Epidermal melanocyte (primary cell): ENCODE measurements around the gene PXDN.
"Not testable (repeated sequence)": the region's sequence is repeated elsewhere in the genome, so short reads cannot be mapped to it uniquely, and the experiment has no call there.

Experiments
- DNase-seq: peaks from one replicate; pipeline ENCODE4 v3.0.0; 2011; ENCODE audit warnings: low spot score; ENCODE audit not compliant: insufficient read length

The PXDN gene

GRCh38 chr2:1704631-1705556 lies 39.4 kb downstream of the PXDN start:
- no peak for DNase-seq

- DNase-seq: no peak
These were observed 42.1 kb downstream of the PXDN start for GRCh38 chr2:1702186-1702565.

- DNase-seq: no peak
These were observed 42.6 kb downstream of the PXDN start for GRCh38 chr2:1701556-1702185.

- no peak for DNase-seq
These were observed 43.3 kb downstream of the PXDN start for GRCh38 chr2:1701020-1701419.

GRCh38 chr2:1700427-1700826 lies 43.9 kb downstream of the PXDN start:
- DNase-seq: not testable (repeated sequence)

- DNase-seq: no peak
These were observed 45.9 kb downstream of the PXDN start for GRCh38 chr2:1698188-1698945.

GRCh38 chr2:1697601-1698000 lies 46.7 kb downstream of the PXDN start:
- DNase-seq: no peak

GRCh38 chr2:1696472-1696871 lies 47.8 kb downstream of the PXDN start:
- DNase-seq: no peak

GRCh38 chr2:1694371-1695271 lies 49.7 kb downstream of the PXDN start:
- DNase-seq: no peak

GRCh38 chr2:1693723-1694122 lies 50.6 kb downstream of the PXDN start:
- DNase-seq: no peak

- no peak for DNase-seq
These were observed 52.0 kb downstream of the PXDN start for GRCh38 chr2:1692342-1692741.

GRCh38 chr2:1691366-1691765 lies 52.9 kb downstream of the PXDN start:
- DNase-seq: no peak

GRCh38 chr2:1690056-1690775 lies 54.1 kb downstream of the PXDN start:
- no peak for DNase-seq

GRCh38 chr2:1688859-1689258 lies 55.5 kb downstream of the PXDN start:
- DNase-seq: no peak

- DNase-seq: no peak
These were observed 56.2 kb downstream of the PXDN start for GRCh38 chr2:1688161-1688560.

- DNase-seq: no peak
These were observed 57.1 kb downstream of the PXDN start for GRCh38 chr2:1687254-1687653.

- DNase-seq: no peak
These were observed 57.6 kb downstream of the PXDN start for GRCh38 chr2:1686784-1687105.

GRCh38 chr2:1685957-1686783 lies 58.1 kb downstream of the PXDN start:
- DNase-seq: no peak

GRCh38 chr2:1685078-1685956 lies 59.0 kb downstream of the PXDN start:
- DNase-seq: no peak
